ENCODE results near the gene HLA-DQB2.

Gene HLA-DQB2

GRCh38 chr6:32744776-32745175 lies 18.6 kb downstream of the HLA-DQB2 start:
- DNase-seq (ENCODE audit: low spot score): no peak

GRCh38 chr6:32742374-32742773 lies 21.0 kb downstream of the HLA-DQB2 start:
- DNase-seq (ENCODE audit: low spot score): no peak

GRCh38 chr6:32741031-32741960 lies 22.0 kb downstream of the HLA-DQB2 start, which contains the start of gene HLA-DQA2:
TSS of gene HLA-DQA2 (plus strand) at chr6:32741391. CDS start at chr6:32741444, 53 bp downstream.
- no peak for DNase-seq (ENCODE audit: low spot score)

- no peak for DNase-seq (ENCODE audit: low spot score)
These were observed 25.2 kb downstream of the HLA-DQB2 start for GRCh38 chr6:32738126-32738525.

- no peak for DNase-seq (ENCODE audit: low spot score)
These were observed 44.5 kb downstream of the HLA-DQB2 start for GRCh38 chr6:32718879-32719278.

GRCh38 chr6:32716396-32716795 lies 46.9 kb downstream of the HLA-DQB2 start:
- no peak for DNase-seq (ENCODE audit: low spot score)

GRCh38 chr6:32713241-32713640 lies 50.1 kb downstream of the HLA-DQB2 start:
- DNase-seq (ENCODE audit: low spot score): no peak

GRCh38 chr6:32709625-32710024 lies 53.7 kb downstream of the HLA-DQB2 start:
- DNase-seq (ENCODE audit: low spot score): no peak

Data from iPS-NIHi11 (cell line).